ENCODE results near the gene CAMTA1.

Gene CAMTA1

GRCh38 chr1:7454052-7454815 is 669.0 kb downstream of the CAMTA1 start:
- no peak for DNase-seq (ENCODE audit: low read depth)
- no peak overlapping the region for H3K4me3 ChIP-seq (ENCODE audit: control insufficient read depth, low read depth, low read length)
- peak; percentile 58 for TF ChIP-seq CTCF (IDR thresholded peaks at IDR 0.05; ENCODE audit: control insufficient read depth, insufficient read depth, low read depth, low read length, missing control alignments)

GRCh38 chr1:7454895-7455784 is 669.9 kb downstream of the CAMTA1 start:
- H3K4me3 ChIP-seq (ENCODE audit: control insufficient read depth, low read depth, low read length): no peak overlapping the region
- DNase-seq (ENCODE audit: low read depth): no peak
- no peak for TF ChIP-seq CTCF (IDR thresholded peaks at IDR 0.05; ENCODE audit: control insufficient read depth, insufficient read depth, low read depth, low read length, missing control alignments)

- DNase-seq (ENCODE audit: low read depth): no peak
- H3K4me3 ChIP-seq (ENCODE audit: control insufficient read depth, low read depth, low read length): no peak overlapping the region
- no peak for TF ChIP-seq CTCF (IDR thresholded peaks at IDR 0.05; ENCODE audit: control insufficient read depth, insufficient read depth, low read depth, low read length, missing control alignments)
Observed at GRCh38 chr1:7455796-7456721, 670.8 kb downstream of the CAMTA1 start.

GRCh38 chr1:7456722-7457082 is 671.4 kb downstream of the CAMTA1 start:
- no peak for DNase-seq (ENCODE audit: low read depth)
- TF ChIP-seq CTCF (IDR thresholded peaks at IDR 0.05; ENCODE audit: control insufficient read depth, insufficient read depth, low read depth, low read length, missing control alignments): no peak
- H3K4me3 ChIP-seq (ENCODE audit: control insufficient read depth, low read depth, low read length): no peak overlapping the region

- H3K4me3 ChIP-seq (ENCODE audit: control insufficient read depth, low read depth, low read length): no peak overlapping the region
- DNase-seq (ENCODE audit: low read depth): no peak
- no peak for TF ChIP-seq CTCF (IDR thresholded peaks at IDR 0.05; ENCODE audit: control insufficient read depth, insufficient read depth, low read depth, low read length, missing control alignments)
Observed at GRCh38 chr1:7457811-7458210, 672.6 kb downstream of the CAMTA1 start.

- no peak for DNase-seq (ENCODE audit: low read depth)
- H3K4me3 ChIP-seq (ENCODE audit: control insufficient read depth, low read depth, low read length): no peak overlapping the region
- TF ChIP-seq CTCF (IDR thresholded peaks at IDR 0.05; ENCODE audit: control insufficient read depth, insufficient read depth, low read depth, low read length, missing control alignments): no peak
Observed at GRCh38 chr1:7458946-7459345, 673.7 kb downstream of the CAMTA1 start.

Data from AG09309 (cell line).